ENCODE results near the gene KCNF1. TPM values are rescaled to one million over a fixed set of nuclear protein-coding genes. Genes with fewer than 3 reads are reported as not detected.

Gene KCNF1
- total and polyA plus RNA-seq, 2 donors (not counting 1 experiment from before 2014, with no cell fraction given) = 0.22 to 2.6 TPM

- Histone ChIP-seq H3K4me1 (ENCODE audit: control insufficient read depth, extremely low read depth, insufficient read depth, low read length) (no peaks in the 10 kb centered on the region), H3K9ac (ENCODE audit: insufficient read depth, low read length) (no peak overlapping the region), H2AFZ (ENCODE audit: low read length) (no peak overlapping the region), H3K27ac (ENCODE audit: insufficient read depth, low read length) (no peak overlapping the region), H3K79me2 (ENCODE audit: control insufficient read depth, insufficient read depth, low read length) (no peaks in the 10 kb centered on the region), H3K36me3 (ENCODE audit: control insufficient read depth, insufficient read depth, low read length) (no peaks in the 10 kb centered on the region), H3K4me3 (replicated peaks in 1 of 4; ENCODE audit: control extremely low read depth in 1 of 4, insufficient read depth in 1 of 4, low read depth in 3 of 4, low read length in 4 of 4) (no peak overlapping the region), H3K9me3 (ENCODE audit: control insufficient read depth, insufficient read depth, low read depth, low read length) (no peaks in the 10 kb centered on the region), H3K27me3 (ENCODE audit: control insufficient read depth, insufficient read depth, low read length) (peaks cover 6% of the 10 kb centered on the region), H3K4me2 (ENCODE audit: extremely low read depth, insufficient read depth, low read length) (no peak overlapping the region), H4K20me1 (ENCODE audit: control insufficient read depth, extremely low read depth, insufficient read depth, low read length) (no peaks in the 10 kb centered on the region)
- TF ChIP-seq EZH2 (IDR thresholded peaks at IDR 0.05; ENCODE audit: low read length, missing control alignments) (no peak), CTCF (conservative IDR thresholded peaks at IDR 0.05 in 1 of 2, IDR thresholded peaks at IDR 0.05 in 1 of 2; ENCODE audit: low read depth in 1 of 2, low read length in 2 of 2) (no peak)
- DNase-seq (ENCODE audit: low read depth in 2 of 2) = no peak
Observed at GRCh38 chr2:10912796-10913455, 1.2 kb downstream of the KCNF1 start.

- Histone ChIP-seq H3K4me1 (ENCODE audit: control insufficient read depth, extremely low read depth, insufficient read depth, low read length) (peaks cover under 1% of the 10 kb centered on the region), H3K4me2 (ENCODE audit: extremely low read depth, insufficient read depth, low read length) (no peak overlapping the region), H4K20me1 (ENCODE audit: control insufficient read depth, extremely low read depth, insufficient read depth, low read length) (no peaks in the 10 kb centered on the region), H3K27ac (ENCODE audit: insufficient read depth, low read length) (no peak overlapping the region), H3K9ac (ENCODE audit: insufficient read depth, low read length) (no peak overlapping the region), H3K4me3 (replicated peaks in 1 of 4; ENCODE audit: control extremely low read depth in 1 of 4, insufficient read depth in 1 of 4, low read depth in 3 of 4, low read length in 4 of 4) (no peak overlapping the region), H2AFZ (ENCODE audit: low read length) (no peak overlapping the region), H3K36me3 (ENCODE audit: control insufficient read depth, insufficient read depth, low read length) (no peaks in the 10 kb centered on the region), H3K79me2 (ENCODE audit: control insufficient read depth, insufficient read depth, low read length) (no peaks in the 10 kb centered on the region), H3K9me3 (ENCODE audit: control insufficient read depth, insufficient read depth, low read depth, low read length) (no peaks in the 10 kb centered on the region), H3K27me3 (ENCODE audit: control insufficient read depth, insufficient read depth, low read length) (peaks cover 6% of the 10 kb centered on the region)
- TF ChIP-seq CTCF (conservative IDR thresholded peaks at IDR 0.05 in 1 of 2, IDR thresholded peaks at IDR 0.05 in 1 of 2; ENCODE audit: low read depth in 1 of 2, low read length in 2 of 2) (no peak), EZH2 (IDR thresholded peaks at IDR 0.05; ENCODE audit: low read length, missing control alignments) (no peak)
- no peak for DNase-seq (ENCODE audit: low read depth in 2 of 2)
Observed at GRCh38 chr2:10913501-10914271, 2.0 kb downstream of the KCNF1 start.

- DNase-seq (ENCODE audit: low read depth in 2 of 2) = peak in 1 of 2 donors; percentile 23
- H3K27me3 ChIP-seq (ENCODE audit: control insufficient read depth, insufficient read depth, low read length) = peaks cover 6% of the 10 kb centered on the region
- peaks cover 5% of the 10 kb centered on the region for H3K4me1 ChIP-seq (ENCODE audit: control insufficient read depth, extremely low read depth, insufficient read depth, low read length)
- no peak overlapping the region for H3K27ac ChIP-seq (ENCODE audit: insufficient read depth, low read length)
- H3K9ac ChIP-seq (ENCODE audit: insufficient read depth, low read length) = no peak overlapping the region
- H3K79me2 ChIP-seq (ENCODE audit: control insufficient read depth, insufficient read depth, low read length) = no peaks in the 10 kb centered on the region
- H3K9me3 ChIP-seq (ENCODE audit: control insufficient read depth, insufficient read depth, low read depth, low read length) = no peaks in the 10 kb centered on the region
- H3K36me3 ChIP-seq (ENCODE audit: control insufficient read depth, insufficient read depth, low read length) = no peaks in the 10 kb centered on the region
- no peak overlapping the region for H3K4me3 ChIP-seq (replicated peaks in 1 of 4; ENCODE audit: control extremely low read depth in 1 of 4, insufficient read depth in 1 of 4, low read depth in 3 of 4, low read length in 4 of 4)
- TF ChIP-seq CTCF (conservative IDR thresholded peaks at IDR 0.05 in 1 of 2, IDR thresholded peaks at IDR 0.05 in 1 of 2; ENCODE audit: low read depth in 1 of 2, low read length in 2 of 2) (peak; percentile 24 to 32), EZH2 (IDR thresholded peaks at IDR 0.05; ENCODE audit: low read length, missing control alignments) (no peak)
- H4K20me1 ChIP-seq (ENCODE audit: control insufficient read depth, extremely low read depth, insufficient read depth, low read length) = no peaks in the 10 kb centered on the region
- H3K4me2 ChIP-seq (ENCODE audit: extremely low read depth, insufficient read depth, low read length) = no peak overlapping the region
- no peak overlapping the region for H2AFZ ChIP-seq (ENCODE audit: low read length)
Observed at GRCh38 chr2:10914272-10914693, 2.5 kb downstream of the KCNF1 start.
